SU-DHL-6 (cell line): ENCODE measurements around the gene GDI2.

Source experiments
- H2AFZ ChIP-seq: fragments of 200-600 bp; sonication (generic); 2 replicates; pipeline ENCODE4 v1.6.1; 2014; ENCODE audit warnings: low read depth, mild to moderate bottlenecking, moderate library complexity, mixed read lengths, antibody characterized with exemption, low read length; ENCODE audit not compliant: severe bottlenecking
- H3F3A ChIP-seq: fragments of 200-600 bp; shearing (Covaris generic); 2 replicates; pipeline ENCODE4 v1.6.0; 2016; ENCODE audit warnings: antibody characterized with exemption, mild to moderate bottlenecking; ENCODE audit not compliant: insufficient read depth
- H3K27ac ChIP-seq: fragments of 200-600 bp; sonication (generic); 2 replicates; pipeline ENCODE4 v1.5.1; 2016; ENCODE audit warnings: low read depth, mild to moderate bottlenecking, low read length, moderate library complexity, mixed read lengths
- H3K27me3 ChIP-seq: fragments of 200-600 bp; sonication (generic), shearing (Covaris generic); 2 replicates; pipeline ENCODE4 v1.6.0; 2014; ENCODE audit warnings: mild to moderate bottlenecking, low read length
- H3K36me3 ChIP-seq: fragments of 200-600 bp; sonication (generic); 2 replicates; pipeline ENCODE4 v1.6.1; 2014; ENCODE audit warnings: mild to moderate bottlenecking, low read length, mixed read lengths
- H3K4me2 ChIP-seq: fragments of 300-600, 200-600 bp; shearing (Covaris generic), sonication (generic); 2 replicates; pipeline ENCODE4 v1.6.0; 2014; ENCODE audit warnings: low read length, low read depth, mild to moderate bottlenecking; ENCODE audit not compliant: poor library complexity, severe bottlenecking
- H3K4me3 ChIP-seq: fragments of 200-600 bp; sonication (generic); 2 replicates; pipeline ENCODE4 v1.5.1; 2014; ENCODE audit warnings: antibody characterized with exemption, low read length, mild to moderate bottlenecking, mixed read lengths; ENCODE audit not compliant: insufficient read depth, poor library complexity, severe bottlenecking
- H3K79me2 ChIP-seq: fragments of 200-600 bp; sonication (generic); 2 replicates; pipeline ENCODE4 v1.6.1; 2014; ENCODE audit warnings: mild to moderate bottlenecking, low read length, moderate library complexity; ENCODE audit not compliant: insufficient read depth
- H3K9ac ChIP-seq: fragments of 200-600 bp; sonication (generic); 2 replicates; pipeline ENCODE4 v1.7.0; 2014; ENCODE audit warnings: mild to moderate bottlenecking, low read length
- H3K9me2 ChIP-seq: fragments of 200-600 bp; sonication (generic); replicated peaks from 2 replicates; pipeline ENCODE4 v1.6.1; 2014; ENCODE audit warnings: low read length; ENCODE audit not compliant: insufficient read depth
- H3K9me3 ChIP-seq: fragments of 200-600 bp; sonication (generic); 2 replicates; pipeline ENCODE4 v1.6.1; 2014; ENCODE audit warnings: low read length, mixed read lengths; ENCODE audit not compliant: insufficient read depth
- H4K20me1 ChIP-seq: fragments of 200-600 bp; sonication (generic); 2 replicates; pipeline ENCODE4 v1.6.1; 2014; ENCODE audit warnings: low read depth, mild to moderate bottlenecking, antibody characterized with exemption, low read length, moderate library complexity, mixed read lengths
- CTCF ChIP-seq: fragments of 200-600 bp; sonication (generic); IDR thresholded peaks from one replicate; pipeline ENCODE4 v1.5.1; 2017; ENCODE audit warnings: antibody characterized with exemption, mild to moderate bottlenecking, low read length, moderate library complexity; ENCODE audit not compliant: insufficient read depth, poor library complexity, severe bottlenecking
- EZH2phosphoT487 ChIP-seq: fragments of 200-600 bp; sonication (generic), shearing (Covaris generic); conservative IDR thresholded peaks from 2 replicates; pipeline ENCODE4 v1.6.1; 2018; ENCODE audit warnings: mild to moderate bottlenecking, antibody characterized with exemption, low read length, moderate library complexity, mixed read lengths

GDI2 gene

GRCh38 chr10:5858811-5859210, 45.6 kb upstream of the GDI2 start:
- Histone ChIP-seq H3K4me2 (no peak overlapping the region), H3K27ac (no peak overlapping the region), H3K9me2 (no peaks in the 10 kb centered on the region), H3K9ac (no peak overlapping the region), H3K36me3 (no peaks in the 10 kb centered on the region), H3K9me3 (no peaks in the 10 kb centered on the region), H3K4me3 (no peak overlapping the region), H3F3A (no peaks in the 10 kb centered on the region), H2AFZ (no peak overlapping the region), H4K20me1 (no peaks in the 10 kb centered on the region), H3K27me3 (no peaks in the 10 kb centered on the region), H3K79me2 (no peaks in the 10 kb centered on the region)
- TF ChIP-seq CTCF (no peak), EZH2phosphoT487 (no peak)

DNA sequence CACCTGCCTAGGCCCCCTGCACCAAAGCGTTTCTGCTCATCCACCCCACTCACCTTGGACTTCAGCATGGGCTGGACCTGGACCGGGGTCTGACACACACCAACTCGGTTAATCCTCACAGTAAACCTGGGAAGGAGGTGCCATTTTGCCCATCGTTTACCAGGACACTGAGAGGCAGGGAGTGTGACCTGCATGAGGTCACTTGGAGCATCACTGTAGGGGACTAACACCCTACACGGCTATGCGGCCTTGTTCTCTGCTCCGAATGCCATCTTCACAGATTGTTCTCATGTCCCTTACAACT, 43.4 kb upstream of the GDI2 start:
- TF ChIP-seq EZH2phosphoT487 (no peak), CTCF (no peak)
- Histone ChIP-seq H3K9me2 (no peaks in the 10 kb centered on the region), H2AFZ (no peak overlapping the region), H3K4me2 (no peak overlapping the region), H3K9ac (no peak overlapping the region), H3K79me2 (no peaks in the 10 kb centered on the region), H3K4me3 (no peak overlapping the region), H3K36me3 (no peaks in the 10 kb centered on the region), H3K27me3 (no peaks in the 10 kb centered on the region), H3K9me3 (no peaks in the 10 kb centered on the region), H4K20me1 (no peaks in the 10 kb centered on the region), H3K27ac (no peak overlapping the region), H3F3A (no peaks in the 10 kb centered on the region)

DNA sequence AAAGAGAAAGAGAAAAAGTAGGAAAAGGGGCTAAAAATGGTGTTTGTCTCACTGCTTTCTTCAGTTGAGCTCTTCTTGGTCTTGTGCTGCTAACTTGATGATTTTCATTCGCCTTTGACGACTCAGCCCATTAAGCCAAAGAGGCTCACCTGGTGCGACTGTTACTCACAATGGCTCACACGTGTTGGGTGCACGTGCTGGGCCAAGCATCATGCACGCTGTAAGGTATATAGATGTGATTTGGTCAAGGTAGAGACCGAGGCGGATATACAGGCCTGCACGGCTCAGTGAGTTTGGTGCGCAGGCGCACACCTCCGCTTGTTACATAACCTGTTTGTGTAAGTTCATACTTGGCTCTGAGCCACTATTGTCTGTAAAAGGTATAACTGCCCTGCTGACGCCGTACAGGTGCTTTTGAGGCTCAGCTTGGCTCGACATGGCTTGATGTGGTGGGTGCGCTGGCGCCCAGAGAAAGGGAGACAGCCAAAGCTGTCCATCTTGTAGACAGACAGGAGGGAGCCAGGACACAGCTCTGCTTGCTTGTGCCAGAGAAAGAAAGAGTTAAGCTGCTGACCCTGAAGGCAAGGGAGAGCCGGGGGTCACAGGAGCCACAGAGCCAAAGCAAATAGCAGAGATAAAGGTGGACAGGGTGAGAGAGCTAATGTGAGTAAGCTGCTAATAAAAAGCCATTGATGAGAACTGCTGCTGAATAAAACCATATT, 42.9 kb upstream of the GDI2 start:
- no peaks in the 10 kb centered on the region for H4K20me1 ChIP-seq
- no peaks in the 10 kb centered on the region for H3K36me3 ChIP-seq
- no peaks in the 10 kb centered on the region for H3K27me3 ChIP-seq
- H3K9ac ChIP-seq, result no peak overlapping the region
- H3K79me2 ChIP-seq, result no peaks in the 10 kb centered on the region
- H3K4me3 ChIP-seq, result no peak overlapping the region
- no peak overlapping the region for H3K27ac ChIP-seq
- H3K9me3 ChIP-seq, result no peaks in the 10 kb centered on the region
- H3F3A ChIP-seq, result no peaks in the 10 kb centered on the region
- H2AFZ ChIP-seq, result no peak overlapping the region
- H3K4me2 ChIP-seq, result no peak overlapping the region
- TF ChIP-seq EZH2phosphoT487, result no peak
- no peak for TF ChIP-seq CTCF
- no peaks in the 10 kb centered on the region for H3K9me2 ChIP-seq
